ENCODE data around the gene KRT81.
"Not testable (repeated sequence)": the region's sequence is repeated elsewhere in the genome, so short reads cannot be mapped to it uniquely, and the experiment has no call there.

KRT81 gene

GRCh38 chr12:52317468-52318052, 26.2 kb upstream of the KRT81 start:
- no peak for DNase-seq (ENCODE audit: low spot score)

GRCh38 chr12:52316701-52317100, 25.4 kb upstream of the KRT81 start:
- DNase-seq (ENCODE audit: low spot score) = no peak

- DNase-seq (ENCODE audit: low spot score) = no peak
Measured at GRCh38 chr12:52316290-52316689, 25.0 kb upstream of the KRT81 start.

GRCh38 chr12:52315721-52316120, 24.4 kb upstream of the KRT81 start:
- DNase-seq (ENCODE audit: low spot score) = not testable (repeated sequence)

- no peak for DNase-seq (ENCODE audit: low spot score)
Measured at GRCh38 chr12:52314511-52314910, 23.2 kb upstream of the KRT81 start.

GRCh38 chr12:52313926-52314325, 22.6 kb upstream of the KRT81 start:
- no peak for DNase-seq (ENCODE audit: low spot score)

GRCh38 chr12:52313461-52313860, 22.1 kb upstream of the KRT81 start:
- DNase-seq (ENCODE audit: low spot score) = no peak

GRCh38 chr12:52312086-52312485, 20.8 kb upstream of the KRT81 start:
- DNase-seq (ENCODE audit: low spot score) = no peak

GRCh38 chr12:52311285-52311648, 19.9 kb upstream of the KRT81 start:
- DNase-seq (ENCODE audit: low spot score) = peak; percentile 34

GRCh38 chr12:52310622-52311284, 19.4 kb upstream of the KRT81 start:
- no peak for DNase-seq (ENCODE audit: low spot score)

- DNase-seq (ENCODE audit: low spot score) = no peak
Measured at GRCh38 chr12:52308806-52309425, 17.6 kb upstream of the KRT81 start.

GRCh38 chr12:52307836-52308805, 16.8 kb upstream of the KRT81 start:
- peak; percentile 53 for DNase-seq (ENCODE audit: low spot score)

GRCh38 chr12:52306731-52307130, 15.4 kb upstream of the KRT81 start:
- no peak for DNase-seq (ENCODE audit: low spot score)

- no peak for DNase-seq (ENCODE audit: low spot score)
Measured at GRCh38 chr12:52305921-52306705, 14.8 kb upstream of the KRT81 start.

GRCh38 chr12:52304941-52305411, 13.6 kb upstream of the KRT81 start:
- not testable (repeated sequence) for DNase-seq (ENCODE audit: low spot score)

GRCh38 chr12:52302242-52302914, 11.0 kb upstream of the KRT81 start:
- DNase-seq (ENCODE audit: low spot score) = not testable (repeated sequence)

GRCh38 chr12:52301721-52302120, 10.4 kb upstream of the KRT81 start:
- DNase-seq (ENCODE audit: low spot score) = not testable (repeated sequence)

- DNase-seq (ENCODE audit: low spot score) = no peak
Measured at GRCh38 chr12:52300796-52301691, 9.7 kb upstream of the KRT81 start.

GRCh38 chr12:52298677-52299190, 7.4 kb upstream of the KRT81 start:
- DNase-seq (ENCODE audit: low spot score) = no peak

Data from pons (tissue), 1 donor.